Activated T-cell treated with anti-CD3 and anti-CD28 coated beads for 1 hour (primary cell): ENCODE data around the gene STAB2.
"Not testable (repeated sequence)": the region's sequence is repeated elsewhere in the genome, so short reads cannot be mapped to it uniquely, and the experiment has no call there.

Source experiments
- DNase-seq: peaks from one replicate; pipeline ENCODE4 v3.0.0-alpha.2; 2020; ENCODE audit warnings: low read depth

STAB2 gene

DNA sequence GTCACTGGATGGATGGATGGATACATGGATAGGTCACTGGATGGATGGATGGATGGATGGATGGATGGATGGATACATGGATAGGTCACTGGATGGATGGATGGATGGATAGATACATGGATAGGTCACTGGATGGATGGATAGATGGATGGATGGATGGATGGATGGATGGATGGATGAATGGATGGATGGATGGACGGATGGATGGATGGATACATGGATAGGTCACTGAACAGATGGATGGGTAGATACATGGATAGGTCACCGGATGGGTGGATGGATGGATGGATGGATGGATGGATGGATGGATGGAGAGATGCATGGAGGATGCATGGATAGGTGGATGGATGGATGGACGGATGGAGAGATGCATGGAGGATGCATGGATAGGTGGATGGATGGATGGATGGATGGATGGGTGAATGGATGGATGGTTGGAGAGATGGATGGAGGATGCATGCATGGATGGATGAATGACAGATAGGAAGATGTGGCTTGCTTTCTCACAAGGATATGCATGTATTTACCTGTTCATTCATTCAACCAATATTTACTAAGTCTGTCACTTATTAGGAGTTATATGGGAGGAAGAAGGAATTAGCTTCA lies 66.6 kb downstream of the STAB2 start:
- DNase-seq: not testable (repeated sequence)

- DNase-seq: no peak
Observed at GRCh38 chr12:103654816-103655215, 67.7 kb downstream of the STAB2 start.

DNA sequence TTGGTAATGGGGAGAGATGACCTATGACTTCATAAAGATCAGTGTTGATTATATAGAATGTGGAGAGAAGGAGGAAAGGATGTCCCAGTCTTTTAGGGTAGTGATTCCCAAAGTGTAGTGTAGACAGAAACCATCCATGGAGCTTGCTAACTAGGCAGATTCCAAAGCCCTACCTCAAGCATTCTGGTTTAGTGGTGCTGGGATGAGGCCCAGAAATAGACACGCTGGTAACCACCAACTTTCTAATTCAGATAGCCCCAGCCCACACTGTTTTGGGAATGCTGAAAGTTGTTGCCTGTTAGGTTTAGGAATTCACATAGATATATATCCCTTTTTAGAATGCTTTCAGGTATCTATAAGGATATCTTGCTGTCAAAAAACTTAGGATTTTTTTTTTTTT lies 69.2 kb downstream of the STAB2 start:
- no peak for DNase-seq

- DNase-seq: no peak
Observed at GRCh38 chr12:103657331-103657730, 70.3 kb downstream of the STAB2 start.

GRCh38 chr12:103664626-103665025 lies 77.6 kb downstream of the STAB2 start:
- no peak for DNase-seq

DNA sequence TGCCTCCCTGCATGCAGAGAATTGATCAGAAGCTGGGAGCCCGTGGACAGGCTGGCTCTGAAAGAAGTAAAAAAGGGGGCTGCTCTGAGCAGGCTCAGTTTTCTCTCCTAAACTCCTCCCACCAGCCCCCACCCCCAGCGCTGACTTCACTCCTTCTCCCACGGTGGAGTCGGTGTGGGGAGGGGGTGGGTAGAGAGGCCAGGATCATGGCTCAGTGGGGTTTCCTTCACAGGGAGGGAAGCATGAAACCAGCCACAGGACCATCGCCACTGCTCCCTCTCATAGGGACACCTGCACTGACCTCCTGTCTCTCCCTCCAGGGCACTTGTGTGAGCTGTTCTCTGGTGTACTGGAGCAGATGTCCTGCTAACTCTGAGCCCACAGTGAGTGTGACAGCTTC lies 78.9 kb downstream of the STAB2 start:
- DNase-seq: no peak

GRCh38 chr12:103667125-103667524 lies 80.1 kb downstream of the STAB2 start:
- DNase-seq: no peak

DNA sequence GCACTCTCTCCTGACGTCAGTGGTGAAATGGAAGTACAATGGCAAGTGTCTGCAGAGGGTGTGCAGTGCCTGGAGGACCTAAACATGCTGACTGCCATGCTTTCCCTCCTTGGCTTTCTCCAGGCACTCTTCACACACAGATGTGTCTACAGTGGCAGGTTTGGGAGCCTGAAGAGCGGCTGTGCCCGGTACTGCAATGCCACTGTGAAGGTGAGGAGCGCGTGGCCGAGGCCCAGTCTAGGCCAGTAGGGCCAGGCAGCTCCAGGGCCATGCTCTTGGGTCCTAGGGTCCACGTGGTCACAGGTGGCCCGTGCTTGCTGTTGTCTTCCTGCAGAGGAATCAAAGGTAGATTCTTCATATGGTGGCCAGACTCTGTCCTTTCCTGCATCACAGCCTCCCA lies 81.4 kb downstream of the STAB2 start:
- no peak for DNase-seq

DNA sequence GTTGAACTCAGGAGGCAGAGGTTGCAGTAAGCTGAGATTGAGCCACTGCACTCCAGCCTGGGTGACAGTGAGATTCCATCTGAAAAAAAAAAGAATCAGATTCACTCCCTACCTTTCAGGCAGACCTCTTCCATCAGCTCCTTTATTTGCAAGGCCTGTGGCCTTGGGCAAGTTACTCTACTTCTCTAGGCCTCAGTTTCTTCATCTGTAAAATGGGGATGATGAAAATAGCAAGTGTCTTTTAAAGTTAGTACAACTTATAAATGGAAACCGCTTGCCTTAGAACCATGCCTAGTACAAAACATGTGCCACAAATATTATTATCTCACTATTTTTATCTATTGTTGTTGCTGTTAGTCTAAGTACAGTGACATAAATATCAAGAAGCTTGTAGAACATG lies 84.3 kb downstream of the STAB2 start:
- no peak for DNase-seq

DNA sequence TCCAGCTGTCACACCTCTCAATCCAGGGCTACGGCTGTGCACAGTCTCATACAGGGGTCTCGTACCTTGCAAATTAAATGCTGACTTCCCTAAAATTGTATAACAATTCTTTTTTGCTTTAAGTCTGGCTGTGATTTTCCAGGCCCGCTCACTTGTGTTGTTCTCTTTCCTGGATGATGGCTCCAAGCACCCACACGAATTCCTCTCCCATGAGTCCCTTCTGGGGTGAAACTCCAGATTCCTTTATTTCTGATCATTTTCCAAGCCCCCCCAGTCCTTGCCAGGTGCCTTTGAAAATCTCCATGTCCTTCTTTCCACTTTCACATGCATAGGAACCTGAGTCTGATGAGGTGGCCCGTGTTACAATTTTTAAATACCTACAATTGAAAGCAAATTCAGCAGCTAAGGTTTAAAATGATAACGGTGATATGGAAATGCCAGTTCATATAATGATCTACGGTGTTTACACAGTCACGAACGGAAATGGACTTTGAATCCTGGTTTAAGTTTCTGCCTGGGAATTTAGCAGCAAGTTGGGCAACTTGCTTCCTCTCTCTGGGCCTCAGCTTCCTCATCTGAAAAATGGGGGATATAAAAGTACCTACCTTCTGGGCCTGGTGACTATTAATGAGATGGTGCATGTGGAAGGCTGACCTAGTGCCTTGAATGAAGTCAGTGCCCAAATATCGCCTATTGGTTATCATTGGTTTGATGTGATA lies 85.5 kb downstream of the STAB2 start:
- no peak for DNase-seq

DNA sequence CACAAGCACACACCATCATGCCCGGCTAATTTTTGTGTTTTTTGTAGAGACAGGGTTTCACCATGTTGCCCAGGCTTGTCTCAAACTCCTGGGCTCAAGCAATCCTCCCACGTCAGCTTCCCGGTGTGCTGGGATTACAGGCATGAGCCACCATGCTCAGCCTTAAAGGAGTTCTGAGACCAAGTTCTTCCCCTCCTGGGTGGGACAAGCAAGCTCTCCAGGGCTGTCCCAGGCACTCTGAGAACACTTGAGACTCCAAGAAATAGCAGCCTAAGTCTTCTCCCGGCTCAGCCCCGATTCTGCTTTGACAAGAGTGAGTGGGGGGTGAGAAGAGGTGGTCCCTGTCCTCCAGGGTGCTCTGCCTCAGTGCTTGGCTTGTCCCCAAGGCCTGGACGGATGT lies 86.4 kb downstream of the STAB2 start:
- DNase-seq: no peak

GRCh38 chr12:103673891-103674375 lies 86.9 kb downstream of the STAB2 start:
- no peak for DNase-seq

DNA sequence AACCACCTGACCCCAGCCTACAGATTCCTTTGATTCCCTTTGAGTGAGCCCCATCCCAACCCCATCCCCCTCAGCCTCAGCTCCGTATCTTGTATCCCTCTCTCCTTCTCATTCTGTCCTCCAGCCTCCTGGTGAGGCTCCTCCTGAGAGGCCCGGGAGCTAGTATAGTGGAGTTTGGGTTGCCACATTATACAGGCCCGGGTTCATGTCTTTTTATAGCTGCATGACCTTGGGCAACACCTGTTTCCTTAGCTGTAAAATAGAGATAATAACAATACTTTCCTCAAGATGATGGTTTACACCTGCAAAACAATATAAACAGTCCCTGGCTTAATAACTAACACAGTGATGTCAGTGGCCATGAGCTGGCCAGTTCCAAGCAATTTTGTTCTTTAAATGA lies 89.8 kb downstream of the STAB2 start:
- DNase-seq: no peak

DNA sequence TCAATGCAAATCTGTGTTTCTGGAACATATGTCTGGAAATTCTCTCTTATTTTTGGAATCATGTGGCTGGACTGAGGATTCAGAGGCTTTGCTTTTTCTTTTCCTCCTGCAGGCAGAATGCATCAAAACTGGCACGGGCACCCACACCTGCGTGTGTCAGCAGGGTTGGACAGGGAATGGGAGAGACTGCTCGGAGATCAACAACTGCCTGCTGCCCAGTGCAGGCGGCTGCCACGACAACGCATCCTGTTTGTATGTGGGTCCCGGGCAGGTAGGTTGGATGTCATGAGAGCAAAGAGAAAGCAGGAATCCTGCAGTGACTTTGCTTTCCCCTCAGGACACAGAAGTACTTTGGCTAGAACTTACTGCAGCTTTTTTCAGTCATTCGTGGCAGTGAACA lies 90.3 kb downstream of the STAB2 start:
- no peak for DNase-seq

GRCh38 chr12:103677905-103678304 lies 90.8 kb downstream of the STAB2 start:
- DNase-seq: no peak

DNA sequence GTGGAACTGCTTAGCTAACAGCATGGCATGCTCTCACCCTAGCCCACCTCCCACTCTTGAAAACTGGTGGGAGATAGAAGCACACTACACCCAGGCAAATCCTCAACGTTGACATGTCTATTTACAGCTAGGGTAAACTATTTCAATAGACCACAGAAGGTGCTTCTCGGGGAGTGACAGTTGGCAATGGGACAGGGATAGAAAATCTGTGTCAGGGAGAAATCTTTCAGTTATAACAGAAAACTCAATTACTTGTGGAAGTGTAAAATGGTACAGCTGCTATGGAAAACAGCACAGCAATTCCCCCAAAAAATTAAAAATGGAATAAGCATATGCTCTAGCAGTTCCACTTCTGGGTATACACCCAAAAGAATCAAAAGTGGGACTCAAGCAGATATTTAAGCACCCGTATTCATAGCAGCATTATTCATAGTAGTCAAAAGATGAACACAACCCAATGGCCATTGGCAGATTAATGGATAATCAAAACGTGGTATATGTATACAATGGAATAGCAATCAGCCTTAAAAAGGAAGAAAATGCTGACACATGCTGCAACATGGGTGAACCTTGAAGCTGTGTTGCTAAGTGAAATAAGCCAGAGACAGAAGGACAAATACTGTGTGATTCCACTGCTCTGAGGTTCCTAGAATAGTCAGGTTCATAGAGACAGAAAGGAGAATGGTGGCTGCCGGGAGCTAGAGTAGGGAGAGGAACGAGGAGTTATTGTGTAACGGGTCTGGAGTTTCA lies 92.5 kb downstream of the STAB2 start:
- no peak for DNase-seq

- DNase-seq: no peak
Observed at GRCh38 chr12:103680591-103681141, 93.6 kb downstream of the STAB2 start.

DNA sequence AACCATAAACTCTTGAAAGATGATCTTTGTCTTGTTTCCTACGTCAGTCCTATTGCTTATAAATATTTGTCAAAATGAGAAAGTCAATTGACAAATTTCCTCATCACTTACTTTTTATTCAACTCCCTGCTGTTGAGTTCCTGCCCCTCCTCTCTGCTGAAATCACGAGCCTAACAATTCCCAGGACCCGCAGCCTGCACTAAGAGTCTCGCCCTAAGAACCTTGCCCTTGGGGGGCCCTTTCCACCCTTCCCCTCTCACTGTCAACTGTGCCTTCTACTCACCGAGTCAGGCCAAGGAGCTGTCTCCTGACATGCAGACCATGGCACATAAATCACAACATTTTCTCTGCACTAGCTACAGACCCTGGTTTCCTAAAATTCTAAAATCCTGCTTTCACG lies 99.0 kb downstream of the STAB2 start:
- no peak for DNase-seq

DNA sequence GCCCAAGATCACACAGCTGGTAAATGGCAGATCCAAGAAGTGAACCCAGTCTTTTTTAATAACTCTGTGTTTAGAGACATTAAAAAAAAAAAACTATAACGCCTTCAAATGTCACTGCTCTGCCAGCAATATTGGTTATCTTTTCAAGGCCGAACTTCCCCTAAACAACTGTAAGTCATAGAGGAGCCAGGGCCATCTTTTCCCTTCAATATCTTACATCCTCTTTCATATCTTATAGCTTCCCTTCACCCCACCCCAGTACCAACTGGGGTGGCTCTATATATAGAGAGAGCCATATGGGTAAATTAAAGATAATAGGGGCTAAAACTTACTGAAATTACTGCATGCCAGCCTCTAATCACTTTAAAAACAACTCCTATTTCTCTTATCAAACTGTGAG lies 100.2 kb downstream of the STAB2 start:
- no peak for DNase-seq

GRCh38 chr12:103688376-103689063 lies 101.4 kb downstream of the STAB2 start:
- no peak for DNase-seq

- DNase-seq: no peak
Observed at GRCh38 chr12:103690426-103690825, 103.4 kb downstream of the STAB2 start.

DNA sequence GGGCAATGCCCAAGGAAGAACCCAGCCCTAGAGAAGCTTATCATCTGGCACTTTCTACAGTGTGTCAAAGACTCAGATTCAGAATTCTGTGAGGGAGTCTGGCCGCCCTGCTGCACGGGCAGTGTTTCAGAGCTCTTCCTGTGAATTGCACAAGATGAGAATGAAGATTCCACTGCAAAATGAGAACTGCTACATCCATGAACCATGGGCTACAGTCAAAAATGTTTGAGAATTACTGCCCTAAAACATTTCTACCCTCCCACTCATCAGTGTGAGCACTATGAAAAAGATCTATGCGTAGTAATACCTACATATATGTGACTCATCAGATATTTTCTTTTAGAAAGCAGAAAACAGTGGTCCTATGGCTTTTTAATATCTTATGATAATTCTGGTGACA lies 104.0 kb downstream of the STAB2 start:
- no peak for DNase-seq
